Stomach smooth muscle (tissue), 2 donors: ENCODE results near the gene PUM1.
A peak's percentile ranks its signal among the peaks of the same experiment; 100 is the strongest.

Experiments
- H3K27ac ChIP-seq: one replicate; pipeline ENCODE4 v1.7.0; 2013; ENCODE audit warnings: mild to moderate bottlenecking, low read length, inconsistent platforms
- H3K27me3 ChIP-seq, 2 donors: one replicate each; pipeline ENCODE4 v1.7.0; 2013; ENCODE audit warnings: low read length in 2 of 2; ENCODE audit not compliant: insufficient read depth in 2 of 2, control insufficient read depth in 1 of 2
- H3K36me3 ChIP-seq, 2 donors: one replicate each; pipeline ENCODE4 v1.7.0; 2013; ENCODE audit warnings: low read length in 2 of 2; ENCODE audit not compliant: control insufficient read depth in 2 of 2, insufficient read depth in 2 of 2
- H3K4me1 ChIP-seq: one replicate; pipeline ENCODE4 v1.7.0; 2013; ENCODE audit warnings: low read length; ENCODE audit not compliant: control insufficient read depth, insufficient read depth
- H3K4me3 ChIP-seq, 2 donors: one replicate each; pipeline ENCODE4 v1.7.0; 2013; ENCODE audit warnings: low read length in 2 of 2
- H3K9ac ChIP-seq, 2 donors: one replicate each; pipeline ENCODE4 v1.7.0; 2013; ENCODE audit warnings: low read length in 2 of 2, mild to moderate bottlenecking in 1 of 2
- H3K9me3 ChIP-seq, 2 donors: one replicate each; pipeline ENCODE4 v1.7.0; 2013; ENCODE audit warnings: low read length in 2 of 2; ENCODE audit not compliant: control insufficient read depth in 2 of 2
- donor health status: healthy.
- donor health status: Pancreatic carcinoma.

Gene PUM1

GRCh38 chr1:30929944-30930525, 135.5 kb downstream of the PUM1 start:
- Histone ChIP-seq H3K4me3 (no peak overlapping the region), H3K36me3 (peaks cover 17 to 19% of the 10 kb centered on the region in 2 donors), H3K27ac (no peak overlapping the region), H3K9ac (no peak overlapping the region), H3K27me3 (no peaks in the 10 kb centered on the region), H3K4me1 (peaks cover 2% of the 10 kb centered on the region), H3K9me3 (no peaks in the 10 kb centered on the region)

GRCh38 chr1:30929135-30929889, 136.2 kb downstream of the PUM1 start:
- H3K4me3 ChIP-seq: no peak overlapping the region
- no peaks in the 10 kb centered on the region for H3K9me3 ChIP-seq
- H3K4me1 ChIP-seq: peaks cover 2% of the 10 kb centered on the region
- no peak overlapping the region for H3K27ac ChIP-seq
- no peaks in the 10 kb centered on the region for H3K27me3 ChIP-seq
- peaks cover 10 to 12% of the 10 kb centered on the region in 2 donors for H3K36me3 ChIP-seq
- H3K9ac ChIP-seq: peak overlapping the region in 1 of 2 donors; percentile 36

- peak overlapping the region in 1 of 2 donors; percentile 36 for H3K9ac ChIP-seq
- H3K9me3 ChIP-seq: no peaks in the 10 kb centered on the region
- no peak overlapping the region for H3K4me3 ChIP-seq
- H3K27me3 ChIP-seq: no peaks in the 10 kb centered on the region
- H3K36me3 ChIP-seq: peaks cover 6 to 9% of the 10 kb centered on the region in 2 donors
- no peak overlapping the region for H3K27ac ChIP-seq
- peaks cover 2% of the 10 kb centered on the region for H3K4me1 ChIP-seq
Measured at GRCh38 chr1:30928789-30929134, 136.8 kb downstream of the PUM1 start.

- Histone ChIP-seq H3K9me3 (no peaks in the 10 kb centered on the region), H3K4me1 (no peaks in the 10 kb centered on the region), H3K36me3 (peaks cover 4 to 7% of the 10 kb centered on the region in 2 donors), H3K4me3 (no peak overlapping the region), H3K27ac (no peak overlapping the region), H3K9ac (no peak overlapping the region), H3K27me3 (no peaks in the 10 kb centered on the region)
Measured at GRCh38 chr1:30928171-30928570, 137.3 kb downstream of the PUM1 start.

GRCh38 chr1:30927448-30927847, 138.1 kb downstream of the PUM1 start:
- Histone ChIP-seq H3K9me3 (no peaks in the 10 kb centered on the region), H3K4me1 (no peaks in the 10 kb centered on the region), H3K27ac (no peak overlapping the region)

GRCh38 chr1:30923597-30923996, 141.9 kb downstream of the PUM1 start:
- no peaks in the 10 kb centered on the region for H3K36me3 ChIP-seq
- no peak overlapping the region for H3K9ac ChIP-seq
- no peak overlapping the region for H3K4me3 ChIP-seq
- no peaks in the 10 kb centered on the region for H3K4me1 ChIP-seq
- no peak overlapping the region for H3K27ac ChIP-seq
- H3K27me3 ChIP-seq: no peaks in the 10 kb centered on the region
- H3K9me3 ChIP-seq: no peaks in the 10 kb centered on the region

More at GRCh38 chr1:30927448-30927847, 138.1 kb downstream of the PUM1 start:
- H3K27me3 ChIP-seq: no peaks in the 10 kb centered on the region
- H3K9ac ChIP-seq: no peak overlapping the region
- H3K4me3 ChIP-seq: no peak overlapping the region
- H3K36me3 ChIP-seq: peaks cover 0 to 3% of the 10 kb centered on the region in 2 donors

- Histone ChIP-seq H3K27ac (no peak overlapping the region), H3K36me3 (no peaks in the 10 kb centered on the region), H3K4me1 (no peaks in the 10 kb centered on the region), H3K4me3 (no peak overlapping the region), H3K9ac (no peak overlapping the region), H3K9me3 (no peaks in the 10 kb centered on the region), H3K27me3 (no peaks in the 10 kb centered on the region)
Measured at GRCh38 chr1:30920827-30921226, 144.7 kb downstream of the PUM1 start.

- H3K36me3 ChIP-seq: no peaks in the 10 kb centered on the region
- H3K9ac ChIP-seq: no peak overlapping the region
- no peak overlapping the region for H3K4me3 ChIP-seq
- H3K27ac ChIP-seq: no peak overlapping the region
- no peaks in the 10 kb centered on the region for H3K27me3 ChIP-seq
- H3K4me1 ChIP-seq: no peaks in the 10 kb centered on the region
- no peaks in the 10 kb centered on the region for H3K9me3 ChIP-seq
Measured at GRCh38 chr1:30919025-30919881, 146.3 kb downstream of the PUM1 start.

GRCh38 chr1:30916296-30916695, 149.2 kb downstream of the PUM1 start:
- no peak overlapping the region for H3K4me3 ChIP-seq
- no peaks in the 10 kb centered on the region for H3K9me3 ChIP-seq
- no peaks in the 10 kb centered on the region for H3K4me1 ChIP-seq
- no peak overlapping the region for H3K27ac ChIP-seq
- no peaks in the 10 kb centered on the region for H3K27me3 ChIP-seq
- no peaks in the 10 kb centered on the region for H3K36me3 ChIP-seq
- H3K9ac ChIP-seq: no peak overlapping the region

- H3K4me1 ChIP-seq: peaks cover 5% of the 10 kb centered on the region
- no peak overlapping the region for H3K4me3 ChIP-seq
- H3K27me3 ChIP-seq: no peaks in the 10 kb centered on the region
- H3K9ac ChIP-seq: no peak overlapping the region
- H3K36me3 ChIP-seq: no peaks in the 10 kb centered on the region
- no peak overlapping the region for H3K27ac ChIP-seq
- H3K9me3 ChIP-seq: no peaks in the 10 kb centered on the region
Measured at GRCh38 chr1:30915491-30916230, 149.9 kb downstream of the PUM1 start.
